AG09309 (cell line): Measurements from ENCODE around the gene SUSD2.

Source experiments
- DNase-seq: peaks from one replicate; pipeline ENCODE4 v3.0.0-alpha.2; 2010; ENCODE audit warnings: low read depth
- H3K4me3 ChIP-seq: 2 replicates; pipeline ENCODE4 v1.5.1; 2011; ENCODE audit warnings: mild to moderate bottlenecking, low read depth, low read length, moderate library complexity; ENCODE audit not compliant: control insufficient read depth
- CTCF ChIP-seq: IDR thresholded peaks from 2 replicates; pipeline ENCODE4 v1.5.1; 2011; ENCODE audit warnings: mild to moderate bottlenecking, low read depth, low read length, inconsistent platforms; ENCODE audit not compliant: insufficient read depth, control insufficient read depth; ENCODE audit errors: missing control alignments

The SUSD2 gene

GRCh38 chr22:24230911-24231656, 49.8 kb downstream of the SUSD2 start:
- no peak overlapping the region for H3K4me3 ChIP-seq
- DNase-seq, result no peak

GRCh38 chr22:24231706-24232105, 50.4 kb downstream of the SUSD2 start:
- no peak for TF ChIP-seq CTCF
- no peak for DNase-seq
- no peak overlapping the region for H3K4me3 ChIP-seq

More at GRCh38 chr22:24230911-24231656, 49.8 kb downstream of the SUSD2 start:
- no peak for TF ChIP-seq CTCF

- no peak for DNase-seq
- no peak for TF ChIP-seq CTCF
Measured at GRCh38 chr22:24232124-24232523, 50.8 kb downstream of the SUSD2 start.

GRCh38 chr22:24232725-24233124, 51.4 kb downstream of the SUSD2 start:
- DNase-seq, result no peak
- no peak overlapping the region for H3K4me3 ChIP-seq
- no peak for TF ChIP-seq CTCF

More at GRCh38 chr22:24232124-24232523, 50.8 kb downstream of the SUSD2 start:
- no peak overlapping the region for H3K4me3 ChIP-seq

- DNase-seq, result no peak
- H3K4me3 ChIP-seq, result no peak overlapping the region
- no peak for TF ChIP-seq CTCF
Measured at GRCh38 chr22:24233235-24233634, 51.9 kb downstream of the SUSD2 start.

- TF ChIP-seq CTCF, result no peak
- H3K4me3 ChIP-seq, result no peak overlapping the region
- no peak for DNase-seq
Measured at GRCh38 chr22:24233816-24234215, 52.5 kb downstream of the SUSD2 start.

GRCh38 chr22:24235315-24235714, 54.0 kb downstream of the SUSD2 start:
- no peak for TF ChIP-seq CTCF
- no peak for DNase-seq
- H3K4me3 ChIP-seq, result no peak overlapping the region
